GM12892 (cell line): ENCODE measurements around the gene HPN.

ENCODE experiments used
- POLR2A ChIP-seq: IDR thresholded peaks from 2 replicates; pipeline ENCODE4 v1.6.1; 2011; ENCODE audit warnings: low read depth, low read length, control low read depth
- TAF1 ChIP-seq: IDR thresholded peaks from 2 replicates; pipeline ENCODE4 v1.6.1; 2011; ENCODE audit warnings: low read depth, mild to moderate bottlenecking, control low read depth, low read length, borderline replicate concordance

DNA sequence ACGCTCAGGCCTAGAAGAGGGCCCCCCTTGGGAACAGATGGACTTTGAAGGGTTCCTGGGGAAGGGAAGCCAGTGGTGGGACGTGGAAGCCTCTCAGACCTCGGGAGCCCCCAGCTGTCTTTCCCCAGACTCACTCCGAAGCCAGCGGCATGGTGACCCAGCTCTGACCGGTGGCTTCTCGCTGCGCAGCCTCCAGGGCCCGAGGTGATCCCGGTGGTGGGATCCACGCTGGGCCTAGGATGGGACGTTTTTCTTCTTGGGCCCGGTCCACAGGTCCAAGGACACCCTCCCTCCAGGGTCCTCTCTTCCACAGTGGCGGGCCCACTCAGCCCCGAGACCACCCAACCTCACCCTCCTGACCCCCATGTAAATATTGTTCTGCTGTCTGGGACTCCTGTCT, 24.6 kb downstream of the HPN start:
- TF ChIP-seq TAF1 (no peak), POLR2A (no peak)
